Right ventricle myocardium inferior (tissue), 1 donor: ENCODE data around the gene COX8C. TPM values are rescaled to one million over a fixed set of nuclear protein-coding genes. Genes with fewer than 3 reads are reported as not detected.
A peak's percentile ranks its signal among the peaks of the same experiment; 100 is the strongest.

Experiments
- ATAC-seq: fragments of 200-7000 bp; cut with Tn5 transposase; one replicate; pipeline ENCODE4 v1.9.1; 2020; ENCODE audit warnings: mild to moderate bottlenecking, moderate library complexity
- DNase-seq: peaks from one replicate; pipeline ENCODE4 v3.0.0; 2021; ENCODE audit errors: missing footprints
- intact Hi-C: fragments of 100-400 bp; cut with DNase I; formaldehyde crosslinking; loops from one replicate; pipeline ENCODE4 v1.11.0; 2022
- total RNA-seq: library from RNA; stranded (reverse); fragmentation: NEBNext Ultra II Directional; extraction: Animal tissue kit (Norgen Biotek cat#: 25700); gene quantifications from one replicate; pipeline ENCODE4 v1.2.1, GENCODE V29; 2021
- donor health status: DM: no; HTN: yes; CAD: no; lungs with severe emphysema.

COX8C gene
- total RNA-seq, 1 donor from 2014 or later, result 0.51 TPM

GRCh38 chr14:93319494-93319893, 27.5 kb upstream of the COX8C start:
- DNase-seq (no peak), ATAC-seq (no peak)
- intact Hi-C loops, result no loop called here

GRCh38 chr14:93319958-93320357, 27.0 kb upstream of the COX8C start:
- no peak for DNase-seq
- ATAC-seq, result no peak
- intact Hi-C loops, result no loop called here

- intact Hi-C loops, result no loop called here
- DNase-seq (no peak), ATAC-seq (no peak)
Observed at GRCh38 chr14:93320489-93320888, 26.5 kb upstream of the COX8C start.

- intact Hi-C loops, result no loop called here
- DNase-seq (no peak), ATAC-seq (no peak)
Observed at GRCh38 chr14:93322929-93323599, 23.9 kb upstream of the COX8C start.

GRCh38 chr14:93323600-93324174, 23.3 kb upstream of the COX8C start:
- no peak for ATAC-seq
- intact Hi-C loops, result no loop called here

GRCh38 chr14:93326196-93326595, 20.8 kb upstream of the COX8C start:
- no peak for DNase-seq
- intact Hi-C loops, result no loop called here
- no peak for ATAC-seq

More at GRCh38 chr14:93323600-93324174, 23.3 kb upstream of the COX8C start:
- DNase-seq, result no peak

GRCh38 chr14:93328546-93328945, 18.4 kb upstream of the COX8C start:
- DNase-seq (no peak), ATAC-seq (no peak)
- intact Hi-C loops, result no loop called here

- no peak for ATAC-seq
- DNase-seq, result no peak
- intact Hi-C loops, result loop anchor here (5.0 kb wide), 1 partner anchor 123 kb away; the partner anchor contains the start of genes GON7 and UBR7
Observed at GRCh38 chr14:93329965-93330608, 16.9 kb upstream of the COX8C start.

- intact Hi-C loops, result loop anchor here (5.0 kb wide), 1 partner anchor 123 kb away; the partner anchor contains the start of genes GON7 and UBR7
- ATAC-seq, result no peak
- no peak for DNase-seq
Observed at GRCh38 chr14:93330609-93331000, 16.4 kb upstream of the COX8C start.

GRCh38 chr14:93331002-93331727, 15.8 kb upstream of the COX8C start:
- intact Hi-C loops, result loop anchor here (5.0 kb wide), 1 partner anchor 124 kb away; the partner anchor contains the start of genes GON7 and UBR7
- no peak for ATAC-seq
- DNase-seq, result no peak

- intact Hi-C loops, result loop anchor here (5.0 kb wide), 1 partner anchor 125 kb away; the partner anchor contains the start of genes GON7 and UBR7
- ATAC-seq (no peak), DNase-seq (no peak)
Observed at GRCh38 chr14:93331728-93332396, 15.1 kb upstream of the COX8C start.

GRCh38 chr14:93332397-93332852, 14.6 kb upstream of the COX8C start:
- intact Hi-C loops, result loop anchor here (5.0 kb wide), 1 partner anchor 125 kb away; the partner anchor contains the start of genes GON7 and UBR7
- DNase-seq (peak; percentile 81), ATAC-seq (peak; percentile 75)

GRCh38 chr14:93332853-93333630, 13.9 kb upstream of the COX8C start, which contains the start of gene BTBD7:
Gene BTBD7, minus strand, starts transcription at chr14:93333036. Its CDS starts 36,985 bp downstream, at chr14:93296051.
- peak; percentile 100 for ATAC-seq
- intact Hi-C loops, result loop anchor here (5.0 kb wide), 1 partner anchor 126 kb away; the partner anchor contains the start of genes GON7 and UBR7
- peak; percentile 98 for DNase-seq

GRCh38 chr14:93333631-93334103, 13.3 kb upstream of the COX8C start:
- ATAC-seq (no peak), DNase-seq (no peak)
- intact Hi-C loops, result loop anchor here (5.0 kb wide), 1 partner anchor 126 kb away; the partner anchor contains the start of genes GON7 and UBR7

- DNase-seq, result no peak
- intact Hi-C loops, result no loop called here
- ATAC-seq, result no peak
Observed at GRCh38 chr14:93337143-93337753, 9.7 kb upstream of the COX8C start.

GRCh38 chr14:93337884-93338283, 9.1 kb upstream of the COX8C start:
- intact Hi-C loops, result no loop called here
- DNase-seq, result no peak
- no peak for ATAC-seq

- DNase-seq (no peak), ATAC-seq (no peak)
- intact Hi-C loops, result no loop called here
Observed at GRCh38 chr14:93343266-93343665, 3.7 kb upstream of the COX8C start.
